NB4 (cell line): Measurements from ENCODE around the gene ADNP.
A peak's percentile ranks its signal among the peaks of the same experiment; 100 is the strongest.

Experiments used
- DNase-seq: peaks from one replicate; pipeline ENCODE4 v3.0.0; 2010; ENCODE audit warnings: low read depth
- H3K4me3 ChIP-seq: one replicate; pipeline ENCODE4 v1.5.1; 2011; ENCODE audit warnings: mild to moderate bottlenecking, low read depth, low read length, moderate library complexity
- MYC ChIP-seq: IDR thresholded peaks from 2 replicates; pipeline ENCODE4 v1.6.1; 2011; ENCODE audit warnings: low read depth, low read length
- POLR2A ChIP-seq: IDR thresholded peaks from 2 replicates; pipeline ENCODE4 v1.6.1; 2011; ENCODE audit warnings: mild to moderate bottlenecking; ENCODE audit not compliant: insufficient read length; ENCODE audit errors: extremely low read depth
- TF ChIP-seq, protein P1 (sequence below): IDR thresholded peaks from 2 replicates; pipeline ENCODE4 v1.6.1; 2011; ENCODE audit warnings: low read depth, low read length
- TF ChIP-seq, protein P2 (sequence below): IDR thresholded peaks from one replicate; pipeline ENCODE4 v1.5.1; 2012; ENCODE audit warnings: low read depth, low read length

The ADNP gene

DNA sequence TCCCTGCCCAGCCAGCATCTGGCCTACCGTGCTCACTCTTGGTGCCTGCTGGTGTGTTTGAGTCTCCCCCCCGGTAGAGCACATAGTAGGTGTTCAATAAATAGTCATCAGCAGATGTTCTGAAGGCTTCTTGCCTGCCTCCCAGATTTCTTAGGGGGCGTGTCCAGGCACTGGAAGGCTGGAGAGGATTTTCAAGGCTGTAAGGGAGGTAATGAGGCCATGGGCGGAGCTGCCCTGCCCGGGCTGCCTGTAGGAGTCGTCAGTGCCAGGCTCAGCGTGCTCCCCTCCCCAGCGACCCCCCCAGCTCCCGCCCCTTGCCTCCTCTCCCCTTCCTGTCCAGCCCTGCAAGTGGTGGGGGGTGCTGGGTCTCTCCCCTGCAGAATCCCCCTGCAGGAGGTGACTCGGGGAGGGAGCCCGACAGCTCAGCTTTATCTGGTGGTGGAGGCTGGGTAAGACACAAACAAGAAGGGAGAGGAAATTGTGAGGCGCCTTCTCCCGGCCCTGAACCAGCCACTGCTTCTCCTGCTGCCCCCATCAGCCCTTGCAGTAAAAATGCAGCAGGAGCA lies 80.4 kb downstream of the ADNP start:
- no peak for DNase-seq
- H3K4me3 ChIP-seq, result no peak overlapping the region

DNA sequence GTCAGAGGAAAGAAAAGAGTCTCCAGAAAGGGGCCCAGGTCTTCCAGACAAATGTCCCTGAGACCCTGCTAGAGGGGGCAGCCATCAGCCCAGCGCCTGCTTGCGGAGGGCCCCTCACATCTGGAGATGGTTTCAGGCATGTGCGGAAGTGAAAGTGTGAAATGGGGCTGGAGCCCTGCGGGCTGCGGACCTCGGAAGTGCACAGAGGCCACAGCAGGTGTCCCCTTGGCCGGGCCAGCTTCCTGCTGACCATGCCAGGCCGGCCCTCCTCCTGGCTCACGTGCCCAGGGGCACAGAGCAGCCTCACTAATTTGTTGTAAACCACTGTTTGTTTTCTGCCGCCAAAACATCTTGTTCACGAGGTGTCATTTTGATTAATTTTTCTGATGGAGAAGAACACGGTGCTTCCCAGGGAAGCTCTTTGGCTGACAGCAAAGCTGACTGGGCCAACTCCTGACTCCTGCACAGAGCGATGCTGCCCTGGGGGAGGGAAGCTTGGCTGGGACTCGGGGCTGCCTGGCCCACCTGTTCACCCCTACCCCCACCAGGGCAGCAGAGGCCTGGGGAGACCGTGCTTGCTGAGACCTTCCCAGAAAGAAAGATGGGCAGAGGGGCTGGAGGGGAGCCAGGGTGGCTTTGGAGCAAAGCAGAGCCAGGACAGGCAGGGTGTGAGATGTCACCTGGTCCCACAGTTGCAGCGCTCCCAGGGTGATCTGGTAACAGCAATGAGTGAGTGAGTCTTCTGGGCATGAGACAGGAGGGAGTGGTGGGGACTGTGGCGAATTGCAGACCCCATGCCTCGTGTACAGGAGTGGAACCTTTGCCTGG lies 82.2 kb downstream of the ADNP start:
- no peak overlapping the region for H3K4me3 ChIP-seq
- TF ChIP-seq, protein P1, sequence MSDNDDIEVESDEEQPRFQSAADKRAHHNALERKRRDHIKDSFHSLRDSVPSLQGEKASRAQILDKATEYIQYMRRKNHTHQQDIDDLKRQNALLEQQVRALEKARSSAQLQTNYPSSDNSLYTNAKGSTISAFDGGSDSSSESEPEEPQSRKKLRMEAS, result no peak
- TF ChIP-seq MYC (no peak), POLR2A (no peak)
- TF ChIP-seq, protein P2, sequence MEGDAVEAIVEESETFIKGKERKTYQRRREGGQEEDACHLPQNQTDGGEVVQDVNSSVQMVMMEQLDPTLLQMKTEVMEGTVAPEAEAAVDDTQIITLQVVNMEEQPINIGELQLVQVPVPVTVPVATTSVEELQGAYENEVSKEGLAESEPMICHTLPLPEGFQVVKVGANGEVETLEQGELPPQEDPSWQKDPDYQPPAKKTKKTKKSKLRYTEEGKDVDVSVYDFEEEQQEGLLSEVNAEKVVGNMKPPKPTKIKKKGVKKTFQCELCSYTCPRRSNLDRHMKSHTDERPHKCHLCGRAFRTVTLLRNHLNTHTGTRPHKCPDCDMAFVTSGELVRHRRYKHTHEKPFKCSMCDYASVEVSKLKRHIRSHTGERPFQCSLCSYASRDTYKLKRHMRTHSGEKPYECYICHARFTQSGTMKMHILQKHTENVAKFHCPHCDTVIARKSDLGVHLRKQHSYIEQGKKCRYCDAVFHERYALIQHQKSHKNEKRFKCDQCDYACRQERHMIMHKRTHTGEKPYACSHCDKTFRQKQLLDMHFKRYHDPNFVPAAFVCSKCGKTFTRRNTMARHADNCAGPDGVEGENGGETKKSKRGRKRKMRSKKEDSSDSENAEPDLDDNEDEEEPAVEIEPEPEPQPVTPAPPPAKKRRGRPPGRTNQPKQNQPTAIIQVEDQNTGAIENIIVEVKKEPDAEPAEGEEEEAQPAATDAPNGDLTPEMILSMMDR, result no peak
- DNase-seq, result no peak

More for the DNA sequence above, 80.4 kb downstream of the ADNP start:
- TF ChIP-seq POLR2A (no peak), MYC (no peak)
- TF ChIP-seq, protein P1, result no peak
- TF ChIP-seq, protein P2, result no peak

DNA sequence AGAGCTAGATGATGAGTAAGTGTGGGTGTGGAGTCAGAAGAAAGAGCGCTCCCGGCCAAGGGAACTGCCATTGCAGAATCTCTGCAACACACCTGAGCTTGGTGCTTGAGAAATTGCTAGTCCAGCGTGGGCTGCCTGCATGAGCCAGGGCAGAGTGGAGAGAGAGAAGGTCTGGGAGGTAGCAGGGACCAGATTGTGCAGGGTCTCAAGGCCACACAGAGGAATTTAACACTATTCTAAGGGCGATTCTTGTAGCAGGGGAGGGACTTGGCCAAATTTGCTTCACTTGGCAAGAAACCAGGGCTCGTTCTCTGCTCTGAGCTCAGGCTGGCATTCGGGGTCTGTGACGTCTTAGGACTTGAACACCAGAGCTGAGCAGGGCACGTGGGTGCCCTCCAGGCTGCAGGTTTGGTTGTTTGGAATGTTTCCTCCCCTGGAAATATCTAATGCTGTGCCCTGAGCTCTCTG lies 82.9 kb downstream of the ADNP start:
- H3K4me3 ChIP-seq, result no peak overlapping the region
- DNase-seq, result no peak
- no peak for TF ChIP-seq MYC
- no peak for TF ChIP-seq POLR2A
- TF ChIP-seq, protein P1, result no peak
- TF ChIP-seq, protein P2, result no peak

DNA sequence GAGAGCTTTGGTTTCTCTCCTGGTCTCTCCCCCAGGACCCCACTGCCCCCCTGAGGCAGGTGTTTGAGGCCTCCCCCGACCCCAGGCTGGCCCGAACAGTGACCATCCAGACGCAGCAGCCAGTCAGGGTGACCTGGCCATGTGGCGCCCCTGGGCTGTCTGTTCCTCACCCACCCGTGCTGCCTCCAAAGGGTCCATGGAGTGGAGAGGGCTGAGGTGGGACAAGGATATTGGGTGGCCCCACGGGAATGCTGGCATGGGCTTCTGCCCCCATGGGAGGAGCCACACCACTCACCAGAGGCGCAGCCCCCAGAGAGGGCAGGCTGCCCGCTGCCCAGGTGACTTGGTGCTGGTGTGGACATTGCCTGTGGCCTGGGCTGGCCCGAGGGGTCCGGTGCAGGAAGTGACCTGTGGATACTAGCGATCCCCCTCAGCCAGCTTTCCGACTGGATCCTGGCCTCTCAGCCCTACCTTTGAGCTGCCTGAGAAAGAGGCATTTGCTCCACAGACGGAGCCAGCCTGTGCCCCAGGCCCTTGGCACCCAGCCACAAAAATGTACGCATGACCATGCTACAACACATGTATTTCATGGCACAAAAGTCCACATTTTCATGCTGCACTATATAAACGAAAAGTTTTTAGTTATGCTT lies 85.5 kb downstream of the ADNP start:
- TF ChIP-seq MYC (no peak), POLR2A (no peak)
- TF ChIP-seq, protein P1, result no peak
- TF ChIP-seq, protein P2, result no peak
- no peak for DNase-seq
- H3K4me3 ChIP-seq, result no peak overlapping the region

DNA sequence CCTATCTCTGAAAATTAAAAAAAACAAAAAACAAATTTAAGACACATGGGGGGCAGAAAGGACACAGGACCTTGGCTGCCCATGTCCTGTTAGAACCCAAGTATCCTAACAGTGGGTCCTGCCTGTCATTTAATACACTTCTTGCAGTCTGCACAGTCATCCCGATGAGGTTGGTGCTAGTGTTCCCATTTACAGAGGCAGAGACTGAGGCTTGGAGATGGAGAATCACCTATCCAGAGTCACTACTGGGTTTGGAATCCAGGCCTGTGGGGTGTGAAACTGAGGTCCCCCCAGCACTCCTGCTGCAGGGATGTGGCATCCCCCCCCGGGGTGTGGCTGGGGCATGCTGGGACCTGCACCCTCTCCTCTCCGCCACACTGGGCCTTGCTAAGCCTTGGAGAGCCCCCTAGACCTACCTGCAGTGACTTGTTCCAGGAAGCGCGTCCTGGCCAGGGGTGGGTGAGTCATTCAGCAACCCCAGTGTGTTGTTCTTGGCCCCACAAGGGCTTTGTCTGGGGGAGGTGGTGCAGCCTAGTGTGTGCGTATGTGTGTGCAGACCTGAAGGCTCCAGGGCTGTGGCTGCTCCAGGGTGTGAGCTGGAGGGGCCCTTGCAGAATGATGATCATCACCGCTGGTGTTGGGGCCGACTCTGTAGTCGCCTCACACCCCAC lies 86.7 kb downstream of the ADNP start:
- peak; percentile 42 for DNase-seq
- no peak overlapping the region for H3K4me3 ChIP-seq
- TF ChIP-seq, protein P2, result no peak
- TF ChIP-seq POLR2A (no peak), MYC (no peak)
- TF ChIP-seq, protein P1, result no peak
